NCI-H2171 (cell line): ENCODE measurements around the gene STIM2.
A peak's percentile ranks its signal among the peaks of the same experiment; 100 is the strongest.
"Not testable (repeated sequence)": the region's sequence is repeated elsewhere in the genome, so short reads cannot be mapped to it uniquely, and the experiment has no call there.

Experiments used
- DNase-seq: peaks from one replicate; lab custom pipeline; 2025; lab: John Stamatoyannopoulos, UW

Gene STIM2

DNA sequence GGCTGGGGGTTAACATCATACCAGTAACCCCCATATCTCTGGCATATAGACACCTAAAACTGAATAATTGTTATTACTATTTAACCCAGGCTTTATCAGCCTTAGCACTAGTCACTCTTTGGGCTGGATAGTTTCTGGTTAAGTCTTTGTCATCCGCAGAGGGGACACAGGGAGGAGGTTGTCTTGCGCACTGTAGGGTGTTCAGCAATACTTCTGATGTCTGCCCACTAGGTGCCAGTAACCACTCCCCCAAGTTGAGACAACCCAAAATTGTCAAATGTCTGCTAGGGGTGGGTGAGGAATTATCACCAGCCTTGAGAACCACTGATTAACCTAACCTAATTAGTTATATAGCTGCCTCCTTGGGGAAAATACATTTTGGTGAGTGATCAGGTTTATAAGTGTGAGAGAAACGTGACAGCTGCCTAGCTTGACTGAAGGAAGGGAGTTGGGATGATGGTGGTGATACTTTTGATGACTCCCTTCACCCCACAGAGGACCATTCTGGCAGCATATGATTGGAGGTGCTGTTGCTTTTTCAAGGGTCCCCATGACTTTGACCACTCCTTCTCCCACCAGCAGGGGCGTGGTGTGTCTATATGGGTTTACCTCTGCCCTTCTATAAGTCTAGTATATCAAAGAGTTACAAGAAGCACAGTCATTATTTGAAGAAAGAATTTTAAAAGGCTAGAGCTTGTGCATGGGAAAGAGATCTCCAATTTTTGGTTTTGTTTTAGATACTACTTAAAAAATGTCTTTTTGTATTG, 140.9 kb downstream of the STIM2 start:
- no peak for DNase-seq

DNA sequence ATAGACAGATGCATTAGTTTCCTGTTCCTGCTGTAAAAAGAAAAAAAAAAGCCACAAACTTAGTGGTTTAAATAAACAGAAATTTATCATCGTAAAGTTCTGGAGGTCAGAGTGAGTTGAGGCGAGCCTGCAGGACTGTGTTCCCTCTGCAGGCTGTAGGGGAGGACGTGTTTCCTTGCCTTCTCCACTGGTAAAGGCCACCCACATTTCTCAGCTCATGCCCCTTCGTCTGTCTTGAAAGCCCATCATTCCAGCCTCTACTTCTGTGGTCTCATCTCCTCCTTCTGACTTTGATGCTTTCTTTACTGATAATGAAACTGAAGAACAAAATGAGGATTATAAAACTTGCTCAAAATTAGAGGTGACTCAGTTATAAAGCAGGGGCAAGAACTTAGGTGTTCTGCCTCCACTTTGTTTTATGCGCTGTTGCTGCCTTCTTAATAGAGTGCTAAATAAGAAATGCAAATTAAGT, 143.0 kb downstream of the STIM2 start:
- DNase-seq, result no peak

DNA sequence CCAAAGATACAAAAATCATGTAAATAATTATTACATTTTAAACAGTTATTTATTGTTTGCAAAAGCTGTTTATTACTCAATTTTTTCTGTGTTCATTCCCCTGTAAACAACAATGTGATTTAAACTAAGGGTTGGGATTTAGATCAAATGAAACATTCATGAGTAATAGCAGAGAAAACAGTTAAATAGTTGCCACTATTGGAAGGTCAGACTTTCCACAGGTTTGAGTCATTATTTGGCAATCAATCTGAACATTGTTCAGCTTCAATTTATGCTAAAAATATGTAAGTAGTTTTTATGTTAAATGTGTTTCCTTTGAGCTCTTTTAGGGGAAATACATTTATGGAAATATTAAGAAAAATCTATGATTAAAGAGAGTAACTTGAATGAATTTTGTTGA, 144.9 kb downstream of the STIM2 start:
- DNase-seq, result no peak

DNA sequence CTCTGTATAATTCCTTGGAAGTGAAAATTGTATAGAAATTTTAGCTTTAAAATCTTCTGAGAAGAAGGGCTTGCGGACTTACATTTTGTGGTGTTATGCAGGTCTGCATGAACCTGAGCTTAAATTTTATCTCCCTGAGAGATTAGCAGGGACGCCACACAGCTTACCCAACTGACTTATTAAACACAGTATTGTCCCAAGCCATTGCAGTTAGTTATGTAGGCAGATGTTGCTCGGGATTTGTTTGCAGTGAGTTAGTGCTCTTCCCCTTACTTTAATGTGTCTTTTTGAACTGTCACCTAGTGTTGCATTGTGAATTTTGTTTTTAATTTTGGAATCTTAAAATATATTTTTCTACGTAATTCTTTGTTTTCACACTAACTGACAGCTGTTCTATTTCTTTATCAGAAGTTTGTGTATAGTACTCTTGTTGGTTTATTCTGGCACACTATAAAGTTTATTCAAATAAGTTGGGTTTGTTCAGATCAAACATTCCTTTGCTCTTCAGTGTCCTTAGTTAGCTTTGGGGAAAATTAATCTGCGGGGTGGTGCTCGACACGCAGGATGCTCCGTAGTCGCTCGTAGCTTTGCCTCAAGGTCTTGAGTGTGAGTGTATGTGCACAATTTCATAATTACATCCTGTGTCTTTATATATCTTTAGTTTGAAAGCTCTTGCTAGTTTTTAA, 145.4 kb downstream of the STIM2 start:
- no peak for DNase-seq

DNA sequence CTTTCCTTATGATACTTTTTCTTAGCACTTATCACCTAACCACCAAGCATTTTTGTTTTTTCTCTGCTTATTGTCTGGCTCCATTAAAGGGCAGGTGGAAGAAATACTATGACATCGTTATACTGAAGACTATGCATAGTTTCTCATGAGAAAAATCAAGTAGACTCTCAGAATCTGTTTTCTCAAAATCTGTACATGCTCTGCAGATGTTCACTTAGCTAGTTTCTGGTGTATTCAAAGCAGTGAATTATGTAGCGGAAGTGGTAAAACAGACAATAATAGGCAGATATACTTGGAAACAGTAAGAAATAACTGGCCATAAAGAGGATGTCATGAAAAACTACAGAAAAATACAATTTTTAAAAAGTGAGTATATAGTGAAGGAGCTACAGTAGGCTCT, 146.0 kb downstream of the STIM2 start:
- DNase-seq, result no peak

DNA sequence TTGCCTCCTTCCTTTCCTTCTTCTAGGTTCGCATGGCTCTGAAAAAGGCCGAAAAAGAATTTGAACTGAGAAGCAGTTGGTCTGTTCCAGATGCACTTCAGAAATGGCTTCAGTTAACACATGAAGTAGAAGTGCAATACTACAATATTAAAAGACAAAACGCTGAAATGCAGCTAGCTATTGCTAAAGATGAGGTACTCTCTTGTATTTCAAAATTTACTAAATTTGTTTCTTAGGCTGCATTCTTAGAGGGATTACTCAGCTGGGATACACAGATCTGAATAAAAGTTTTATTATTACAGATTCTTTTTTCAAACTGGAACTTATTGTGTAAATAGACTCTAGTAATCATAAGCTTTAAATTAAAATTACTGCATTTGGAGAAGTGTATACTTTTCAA, 146.9 kb downstream of the STIM2 start:
- no peak for DNase-seq

DNA sequence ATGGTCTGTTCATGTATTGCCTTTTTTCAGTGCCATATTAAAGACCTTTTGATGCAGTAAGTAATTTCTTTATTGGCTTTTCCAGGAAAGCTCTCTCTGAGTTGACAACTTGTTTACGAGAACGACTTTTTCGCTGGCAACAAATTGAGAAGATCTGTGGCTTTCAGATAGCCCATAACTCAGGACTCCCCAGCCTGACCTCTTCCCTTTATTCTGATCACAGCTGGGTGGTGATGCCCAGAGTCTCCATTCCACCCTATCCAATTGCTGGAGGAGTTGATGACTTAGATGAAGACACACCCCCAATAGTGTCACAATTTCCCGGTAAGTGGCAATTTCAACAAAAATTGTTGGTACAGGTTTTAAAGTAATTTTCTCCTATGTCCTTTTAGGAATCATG, 148.0 kb downstream of the STIM2 start:
- no peak for DNase-seq

DNA sequence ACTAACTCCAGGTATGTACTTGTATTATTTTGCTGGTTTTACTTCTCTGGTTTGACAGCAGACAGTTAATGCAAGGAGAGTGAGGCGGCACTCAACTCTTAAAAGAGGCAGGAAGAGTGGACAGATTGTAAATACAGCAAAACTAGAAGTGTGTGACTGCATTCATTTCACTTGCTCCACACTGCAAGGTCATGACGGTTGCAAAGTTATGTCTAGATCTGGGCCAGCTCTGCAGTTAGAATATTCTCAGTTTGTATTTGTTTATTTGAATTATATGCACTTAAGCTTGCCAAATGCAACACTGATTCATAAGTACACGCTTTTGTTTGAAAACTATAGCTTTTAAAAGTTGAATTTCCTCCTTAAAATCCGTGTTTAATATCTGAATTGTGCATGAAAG, 148.9 kb downstream of the STIM2 start:
- no peak for DNase-seq

DNA sequence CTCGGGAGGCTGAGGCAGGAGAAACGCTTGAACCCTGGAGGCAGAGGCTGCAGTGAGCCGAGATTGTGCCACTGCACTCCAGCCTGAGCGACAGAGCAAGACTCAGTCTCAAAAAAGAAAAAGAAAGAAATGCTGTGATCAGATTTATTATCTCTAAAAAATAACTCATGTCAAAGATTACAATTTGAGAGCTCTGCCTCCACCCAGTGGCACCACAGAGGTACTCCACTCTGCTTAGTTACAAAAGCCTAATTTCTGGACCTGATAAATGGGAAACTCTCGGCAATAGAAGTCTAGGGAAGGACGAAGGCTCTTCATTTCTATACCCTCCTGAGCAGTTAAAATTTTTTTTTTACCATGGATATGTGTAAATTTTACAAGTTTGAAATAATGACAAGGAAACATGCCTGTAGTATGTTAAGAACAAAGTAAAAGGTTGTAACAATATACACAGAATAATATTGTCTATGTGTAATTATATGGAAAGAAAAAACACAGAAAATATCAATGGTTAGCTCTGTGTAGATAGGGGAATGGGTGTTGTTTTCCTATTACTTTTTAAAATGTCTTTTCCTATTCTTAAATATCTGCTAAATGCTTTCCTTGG, 149.8 kb downstream of the STIM2 start:
- DNase-seq, result peak; percentile 9

DNA sequence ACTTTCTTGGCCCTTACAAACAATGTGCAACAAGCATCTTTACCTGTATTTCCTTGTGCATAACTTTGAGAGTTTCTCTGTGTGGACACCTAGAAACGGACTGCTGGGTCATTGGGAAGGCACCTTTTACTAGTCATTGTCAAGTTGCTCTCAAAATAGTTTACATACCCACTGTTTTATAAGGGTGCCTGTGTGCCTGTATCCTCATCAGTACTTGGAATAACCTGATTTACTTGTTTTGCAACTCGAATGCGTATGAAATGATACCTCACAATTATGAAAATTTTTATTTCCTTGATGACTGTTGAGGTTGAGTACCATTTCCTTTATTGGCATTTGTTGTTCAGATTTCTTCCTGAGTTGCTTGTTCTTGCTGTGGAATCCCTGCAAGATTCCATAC, 150.8 kb downstream of the STIM2 start:
- DNase-seq, result no peak

DNA sequence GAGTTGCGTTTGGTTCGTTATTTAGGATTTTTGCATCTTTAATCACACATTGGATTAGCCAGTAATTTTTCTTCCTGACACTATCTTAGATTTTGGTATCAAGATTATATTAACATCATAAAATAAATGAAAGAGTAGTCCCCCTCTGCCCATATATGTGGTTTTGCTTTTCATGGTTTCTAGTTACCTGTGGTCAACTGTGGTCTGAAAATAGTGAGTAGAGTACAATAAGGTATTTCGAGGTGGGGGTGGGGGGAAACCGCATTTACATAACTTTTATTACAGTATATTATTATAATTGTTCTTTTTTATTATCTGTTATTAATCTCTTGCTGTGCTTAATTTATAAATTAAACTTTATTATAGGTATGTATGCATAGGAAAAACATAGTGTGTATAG, 152.4 kb downstream of the STIM2 start:
- DNase-seq, result no peak

DNA sequence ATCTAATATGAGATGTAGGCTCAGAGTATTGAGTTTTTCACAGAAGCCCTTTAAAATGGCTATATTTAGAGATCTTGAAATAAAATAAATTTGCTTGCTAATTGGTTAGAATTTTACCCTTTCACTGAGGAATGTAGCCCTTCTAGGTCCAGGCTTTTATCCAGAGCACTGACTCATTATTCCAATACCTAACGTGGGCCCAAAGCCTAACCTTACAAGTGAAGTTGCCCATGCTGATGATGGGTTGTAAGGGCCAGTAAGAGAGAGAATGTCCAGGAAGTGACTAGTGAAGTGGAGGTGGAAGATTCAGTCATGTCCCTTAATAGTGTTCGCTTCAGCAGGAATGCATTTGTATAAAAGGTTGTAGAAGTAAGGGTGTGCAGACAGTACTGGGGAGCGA, 155.9 kb downstream of the STIM2 start:
- no peak for DNase-seq

DNA sequence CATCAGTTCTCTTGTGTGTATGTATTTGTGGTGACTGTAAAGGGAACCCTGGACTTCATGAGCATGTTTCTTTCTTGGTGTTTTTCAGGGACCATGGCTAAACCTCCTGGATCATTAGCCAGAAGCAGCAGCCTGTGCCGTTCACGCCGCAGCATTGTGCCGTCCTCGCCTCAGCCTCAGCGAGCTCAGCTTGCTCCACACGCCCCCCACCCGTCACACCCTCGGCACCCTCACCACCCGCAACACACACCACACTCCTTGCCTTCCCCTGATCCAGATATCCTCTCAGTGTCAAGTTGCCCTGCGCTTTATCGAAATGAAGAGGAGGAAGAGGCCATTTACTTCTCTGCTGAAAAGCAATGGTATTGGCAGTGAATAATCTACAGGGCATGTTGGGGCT, 157.0 kb downstream of the STIM2 start:
- no peak for DNase-seq

DNA sequence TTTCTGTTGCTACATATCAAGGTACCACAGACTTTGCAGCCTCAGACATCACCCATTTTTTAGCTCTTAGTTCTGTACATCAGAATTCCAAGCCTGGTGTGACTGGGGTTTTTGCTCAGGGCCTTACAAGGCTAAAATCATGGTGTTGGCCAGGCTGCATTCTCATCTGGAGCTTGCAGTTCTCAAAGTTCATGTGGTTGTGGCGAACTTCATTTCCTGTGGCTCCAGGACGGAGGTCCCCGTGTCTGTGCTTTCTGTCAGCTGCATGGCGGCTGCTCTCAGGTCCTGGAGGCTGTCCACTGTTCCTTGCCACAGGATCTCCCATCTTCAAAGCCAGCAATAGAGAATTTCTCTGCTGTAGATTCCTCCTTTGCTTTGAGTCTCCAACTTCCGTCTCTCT, 157.4 kb downstream of the STIM2 start:
- no peak for DNase-seq

DNA sequence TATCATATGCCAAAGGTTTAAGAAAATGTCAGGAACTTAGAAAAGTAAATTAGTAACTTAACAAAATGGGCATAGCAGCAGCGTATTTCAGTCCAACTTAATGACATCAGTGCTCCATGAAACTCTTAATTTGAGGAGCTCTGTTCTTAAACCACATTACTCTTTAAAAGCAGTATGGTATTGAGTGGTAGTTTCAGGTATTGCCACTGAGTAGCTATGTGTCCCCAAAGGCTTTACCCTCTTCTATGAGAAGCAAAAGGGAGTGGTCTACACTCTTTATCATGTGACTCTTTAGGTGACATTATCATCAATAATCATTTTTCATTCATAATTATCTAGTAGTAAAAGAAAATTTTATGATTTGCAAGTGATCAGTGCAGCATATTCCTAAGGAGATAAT, 158.3 kb downstream of the STIM2 start:
- DNase-seq, result no peak

DNA sequence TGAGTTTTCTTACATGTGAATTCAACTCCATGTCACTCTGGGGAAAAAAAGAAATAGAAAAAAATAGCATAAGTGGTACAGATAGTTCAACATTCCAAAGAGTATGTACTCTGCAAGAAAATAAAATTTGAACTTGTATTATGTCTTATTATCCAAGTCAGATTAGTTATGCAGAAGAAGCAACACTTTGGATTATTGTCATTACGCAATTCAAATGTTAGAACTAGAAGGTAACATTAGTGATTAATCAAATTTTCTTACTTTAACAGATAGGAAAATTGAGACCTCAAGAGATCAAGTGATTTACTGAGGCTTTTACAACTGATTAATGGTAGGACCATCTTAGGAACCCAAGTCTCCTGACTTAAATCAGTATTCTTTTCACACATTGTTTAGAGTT, 159.1 kb downstream of the STIM2 start:
- DNase-seq, result no peak

DNA sequence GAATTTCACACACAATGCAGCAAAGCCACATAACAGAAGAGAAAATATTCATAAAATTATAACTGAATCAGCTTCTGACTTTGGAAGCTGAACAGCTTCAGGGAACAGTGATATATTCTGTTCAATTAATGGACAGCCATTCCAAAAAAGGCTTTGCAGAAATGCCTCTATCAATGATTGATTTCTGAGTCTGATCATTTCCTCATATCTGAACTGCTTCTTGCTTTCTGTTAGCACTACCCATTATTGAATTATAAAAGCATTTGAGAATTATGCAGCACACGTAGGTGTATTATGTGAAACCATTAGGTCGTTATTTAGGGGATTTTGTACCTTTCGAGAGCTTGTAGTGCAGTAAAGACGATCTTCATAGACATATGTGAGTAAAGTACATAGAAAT, 159.6 kb downstream of the STIM2 start:
- no peak for DNase-seq

DNA sequence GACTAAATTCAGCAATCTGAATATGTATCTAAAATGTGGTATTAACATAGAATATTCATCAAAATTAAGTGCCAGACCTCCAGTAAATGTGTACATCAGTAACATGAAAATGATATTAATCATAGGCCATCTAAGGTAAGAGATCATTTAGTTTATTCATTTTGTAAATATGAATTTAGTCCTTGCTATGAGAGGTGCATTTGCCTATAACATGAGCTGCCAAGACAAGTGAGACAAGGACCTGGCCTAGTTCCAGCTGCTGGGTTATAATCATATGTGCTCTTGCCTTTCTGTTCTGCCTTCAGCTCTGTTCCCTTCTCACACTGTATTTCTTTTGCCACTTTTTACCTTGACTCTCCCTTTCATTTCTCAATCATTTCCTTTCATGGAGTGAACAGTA, 160.0 kb downstream of the STIM2 start:
- DNase-seq, result no peak

DNA sequence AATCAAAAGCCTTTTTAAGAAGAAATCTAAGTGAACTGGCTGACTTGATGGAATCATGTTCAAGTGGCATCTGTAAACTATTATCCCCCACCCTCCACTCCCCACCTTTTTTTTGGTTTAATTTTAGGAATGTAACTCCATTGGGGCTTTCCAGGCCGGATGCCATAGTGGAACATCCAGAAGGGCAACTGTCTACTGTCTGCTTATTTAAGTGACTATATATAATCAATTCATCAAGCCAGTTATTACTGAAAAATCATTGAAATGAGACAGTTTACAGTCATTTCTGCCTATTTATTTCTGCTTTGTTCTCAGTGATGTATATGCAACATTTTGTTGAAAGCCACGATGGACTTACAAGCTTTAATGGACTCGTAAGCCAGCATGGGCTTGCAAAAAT, 162.3 kb downstream of the STIM2 start:
- DNase-seq, result no peak

DNA sequence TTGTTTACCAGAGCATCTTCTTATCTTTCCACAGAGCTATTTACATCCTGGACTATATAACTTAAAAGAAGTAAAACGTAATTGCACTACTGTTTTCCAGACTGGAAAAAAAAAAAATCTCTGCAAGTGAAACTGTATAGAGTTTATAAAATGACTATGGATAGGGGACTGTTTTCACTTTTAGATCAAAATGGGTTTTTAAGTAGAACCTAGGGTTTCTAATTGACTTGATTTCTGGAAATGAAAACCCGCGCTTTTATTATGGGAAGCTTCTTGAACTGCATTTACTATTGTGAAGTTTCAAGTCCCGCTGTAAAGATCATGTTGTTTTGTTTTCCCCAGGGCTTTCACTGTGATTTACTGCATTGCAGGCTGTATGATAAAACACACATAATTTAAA, 162.7 kb downstream of the STIM2 start:
- no peak for DNase-seq

DNA sequence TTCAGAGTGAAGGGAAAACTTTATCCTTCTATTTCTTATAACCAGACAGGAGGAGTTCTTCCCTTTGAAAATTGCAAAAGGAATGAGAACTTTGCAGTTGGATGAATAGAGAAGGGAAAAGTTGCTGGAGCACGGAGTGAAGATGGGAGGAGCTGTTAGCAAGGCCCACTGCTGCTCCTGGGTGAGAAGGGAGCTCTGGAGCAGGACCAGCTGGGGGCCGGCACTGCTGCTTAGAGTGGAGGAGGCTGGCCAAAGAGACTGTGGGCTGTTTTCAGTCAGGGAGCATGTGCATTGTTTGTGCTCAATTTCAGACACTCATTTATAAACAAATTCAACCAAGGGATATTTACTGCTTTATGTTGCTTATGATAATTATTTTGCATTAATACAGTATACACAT, 164.2 kb downstream of the STIM2 start:
- no peak for DNase-seq

DNA sequence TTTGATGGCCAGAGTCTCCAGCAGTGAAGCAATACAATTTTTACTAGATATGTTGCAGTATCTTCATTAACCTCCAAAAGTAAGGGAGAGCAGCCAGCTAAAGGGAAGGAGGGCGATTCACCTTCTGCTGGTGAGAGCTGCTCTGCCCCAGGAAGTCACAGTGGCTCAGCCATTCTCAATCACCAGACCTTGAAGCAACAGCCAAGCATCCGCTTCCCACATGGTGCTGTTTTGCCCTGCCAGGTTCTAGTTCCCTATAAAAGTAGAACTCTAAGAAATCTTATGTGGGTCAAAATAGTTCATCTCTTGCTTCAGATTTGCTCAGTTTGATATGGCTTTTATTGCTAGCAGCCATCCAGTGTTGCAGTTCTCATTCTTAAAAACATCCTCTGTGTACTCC, 166.8 kb downstream of the STIM2 start:
- no peak for DNase-seq

DNA sequence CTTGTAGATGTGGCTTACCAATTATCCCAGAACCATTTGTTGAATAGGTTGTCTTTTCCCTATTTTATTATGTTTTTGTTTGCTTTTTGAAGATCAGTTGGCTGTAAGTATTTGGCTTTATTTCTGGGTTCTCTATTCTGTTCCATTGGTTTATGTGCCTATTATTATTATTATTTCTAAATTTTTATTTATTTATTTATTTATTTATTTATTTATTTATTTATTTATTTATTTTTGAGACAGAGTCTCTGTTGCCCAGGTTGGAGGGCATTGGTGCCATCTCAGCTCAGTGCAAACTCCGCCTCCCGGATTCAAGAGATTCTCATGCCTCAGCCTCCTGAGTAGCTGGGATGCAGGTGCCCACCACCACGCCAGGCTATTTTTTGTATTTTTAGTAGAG, 174.5 kb downstream of the STIM2 start:
- DNase-seq, result not testable (repeated sequence)
